ENCODE results near the gene ZNF529. TPM values are rescaled to one million over a fixed set of nuclear protein-coding genes. Genes with fewer than 3 reads are reported as not detected.

The ZNF529 gene
- total and polyA plus RNA-seq, 10 of the 15 experiments (the other 5 are each of a cell fraction or from before 2014, with no cell fraction given), result 1.8 to 12.5 (median 4.5) TPM

GRCh38 chr19:36508325-36508724 is 64.8 kb downstream of the ZNF529 start:
- Histone ChIP-seq H2AFZ (ENCODE audit: control insufficient read depth, low read depth, low read length) (no peak overlapping the region), H3K4me1 (ENCODE audit: control insufficient read depth, insufficient read depth, low read length) (no peaks in the 10 kb centered on the region), H3K4me2 (ENCODE audit: control insufficient read depth, insufficient read depth) (no peak overlapping the region), H3K9me3 (replicated peaks; ENCODE audit: control insufficient read depth, insufficient read depth, low read length) (peaks cover 7% of the 10 kb centered on the region), H3K27me3 (replicated peaks in 1 of 2; ENCODE audit: control insufficient read depth in 2 of 2, insufficient read depth in 2 of 2, low read length in 1 of 2) (no peaks in the 10 kb centered on the region), H4K20me1 (ENCODE audit: control insufficient read depth, insufficient read depth) (no peaks in the 10 kb centered on the region), H3K79me2 (ENCODE audit: control insufficient read depth, insufficient read depth, low read length) (no peaks in the 10 kb centered on the region), H3K27ac (ENCODE audit: control insufficient read depth, insufficient read depth) (no peak overlapping the region), H3K9ac (ENCODE audit: control insufficient read depth, insufficient read depth, low read length) (no peak overlapping the region), H3K4me3 (no peak overlapping the region), H3K36me3 (ENCODE audit: control insufficient read depth in 2 of 2, insufficient read depth in 2 of 2, low read length in 1 of 2) (no peaks in the 10 kb centered on the region)
- no peak for FAIRE-seq
- ChIA-PET RAD21 (ENCODE audit: unreplicated experiment) (no interaction called here), CTCF (no interaction called here), SMC1A (ENCODE audit: uncharacterized antibody, unreplicated experiment) (no interaction called here), POLR2A (no interaction called here)
- no peak for TF ChIP-seq EGR1 (IDR thresholded peaks at IDR 0.05; ENCODE audit: borderline replicate concordance in 1 of 2, low read depth in 2 of 2, low read length in 2 of 2)
- TF ChIP-seq ELK1 (IDR thresholded peaks at IDR 0.05; ENCODE audit: low read depth, low read length), result no peak
- no peak for TF ChIP-seq ETV6 (conservative IDR thresholded peaks at IDR 0.05 in 1 of 2, IDR thresholded peaks at IDR 0.05 in 1 of 2; ENCODE audit: borderline replicate concordance in 1 of 2, low read depth in 1 of 2)
- TF ChIP-seq BCL11A (IDR thresholded peaks at IDR 0.05; ENCODE audit: low read depth, low read length), result no peak
- TF ChIP-seq WRNIP1 (IDR thresholded peaks at IDR 0.05; ENCODE audit: borderline replicate concordance, low read depth, low read length), result no peak
- TF ChIP-seq FOXM1 (IDR thresholded peaks at IDR 0.05; ENCODE audit: low read depth, low read length), result no peak
- no peak for TF ChIP-seq CBX3 (IDR thresholded peaks at IDR 0.05; ENCODE audit: borderline replicate concordance, low read depth)
- no peak for TF ChIP-seq BACH1 (IDR thresholded peaks at IDR 0.05; ENCODE audit: borderline replicate concordance)
- 100% methylated on average over 1 of the region's 3 CpGs for WGBS (ENCODE audit: insufficient coverage, insufficient replicate concordance, low lambda C conversion rate, missing lambda C conversion rate)
- intact Hi-C loops (cut with micrococcal nuclease; ENCODE audit: unreplicated experiment) (no loop called here), in situ Hi-C loops (cut with MboI) (no loop called here)
- DNase-seq (ENCODE audit: low read depth, low spot score), result no peak
- no TSS peak for BruUV-seq (replicated peaks)
- no peak for ATAC-seq

Measured in GM12878 (cell line).